H54 (cell line): ENCODE measurements around the gene KCNAB1.
A peak's percentile ranks its signal among the peaks of the same experiment; 100 is the strongest.

ENCODE experiments used
- DNase-seq: peaks from one replicate; pipeline ENCODE4 v3.0.0; 2011; ENCODE audit warnings: low spot score, mixed read lengths; ENCODE audit not compliant: insufficient read length
- FAIRE-seq: peaks from 3 replicates; lab custom pipeline; 2011; peaks lifted over from hg19 to GRCh38; lab: Jason Lieb, UNC
- POLR2A ChIP-seq: IDR thresholded peaks from 2 replicates; pipeline ENCODE4 v1.6.1; 2011; ENCODE audit warnings: low read depth, mild to moderate bottlenecking, low read length

Gene KCNAB1

DNA sequence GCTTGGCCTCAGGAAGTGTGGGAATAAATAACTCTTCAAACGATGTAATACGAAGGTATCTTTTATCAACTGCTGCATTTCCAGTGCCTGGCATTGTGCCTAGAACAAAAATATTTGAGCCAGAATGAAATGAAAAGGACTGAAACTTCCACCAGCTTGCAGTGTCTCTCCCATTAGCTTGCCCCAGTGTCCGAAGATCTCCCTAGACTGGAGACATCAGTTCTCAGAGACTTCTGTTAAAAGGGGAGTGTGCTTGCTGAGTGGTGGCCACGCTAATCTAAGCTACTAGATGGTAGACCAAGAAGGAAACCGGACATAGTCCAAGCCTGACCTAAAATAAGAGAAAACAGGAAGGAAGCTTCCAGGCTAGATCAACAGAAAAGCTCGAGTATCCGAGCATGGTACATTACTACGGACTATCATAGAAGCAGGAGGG lies 28.6 kb downstream of the KCNAB1 start:
- TF ChIP-seq POLR2A = no peak
- DNase-seq (no peak), FAIRE-seq (no peak)

GRCh38 chr3:156149876-156150275 lies 29.5 kb downstream of the KCNAB1 start:
- FAIRE-seq (no peak), DNase-seq (no peak)
- no peak for TF ChIP-seq POLR2A

DNA sequence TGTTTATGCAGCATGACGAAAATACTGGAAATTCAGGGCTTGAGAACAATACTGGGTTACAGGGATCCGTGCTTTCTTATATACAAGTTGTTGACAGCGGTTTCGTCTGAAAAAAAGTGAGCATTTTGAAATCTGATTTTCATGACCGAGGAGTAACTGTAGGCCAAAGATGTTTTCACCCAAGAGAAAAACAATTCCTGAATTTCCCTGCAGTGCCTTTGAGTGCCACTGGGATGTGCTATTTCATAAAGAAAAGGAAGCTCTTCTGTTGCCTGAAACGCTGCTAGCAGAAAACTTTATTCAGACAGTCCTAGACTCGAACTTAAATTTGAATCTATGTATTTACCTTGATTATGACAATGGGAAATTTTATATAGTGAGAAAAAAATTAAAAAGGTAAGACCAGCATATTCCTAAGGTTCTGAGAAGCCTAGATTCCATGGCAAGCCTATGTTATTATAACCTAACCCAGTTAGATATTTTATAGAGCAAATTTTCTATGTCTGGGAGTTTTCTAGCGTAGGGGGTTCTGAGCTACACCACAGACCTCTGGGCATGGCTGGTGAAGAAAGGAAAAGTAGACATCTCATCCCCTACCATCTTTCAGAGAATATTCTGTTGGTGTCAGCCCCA lies 30.2 kb downstream of the KCNAB1 start:
- TF ChIP-seq POLR2A = no peak
- peak; percentile 11 for DNase-seq
- FAIRE-seq = peak; percentile 71

DNA sequence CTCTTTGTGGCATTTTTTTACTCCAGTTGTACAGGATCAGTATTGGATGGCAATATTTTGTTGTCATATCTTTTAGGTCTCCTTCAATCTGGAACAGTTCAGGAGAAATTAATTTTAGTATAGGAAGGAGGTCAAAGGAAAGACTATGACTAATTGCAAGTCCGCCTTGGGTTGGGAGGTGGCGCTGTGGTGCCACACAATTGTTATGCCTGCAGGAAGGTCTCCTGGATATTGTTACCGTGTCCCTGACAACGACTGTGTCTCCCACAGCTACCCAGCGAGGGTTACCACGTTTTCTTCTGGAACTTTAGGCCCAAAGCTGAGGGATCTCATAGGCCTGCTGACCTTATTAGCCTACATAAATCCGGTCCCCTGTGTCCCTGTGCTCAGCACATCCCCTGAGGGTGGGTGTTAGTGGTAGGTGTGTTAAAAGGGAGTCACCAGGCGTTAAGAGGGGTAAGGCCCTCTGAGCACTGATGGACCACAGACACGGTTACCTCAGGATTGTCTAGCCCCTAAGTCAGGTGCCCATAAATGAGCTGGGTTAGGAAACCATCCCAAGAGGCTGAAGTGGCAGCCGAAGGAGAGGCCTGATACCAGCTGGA lies 31.5 kb downstream of the KCNAB1 start:
- DNase-seq (peak; percentile 42), FAIRE-seq (peak; percentile 95)
- TF ChIP-seq POLR2A = no peak

- FAIRE-seq (no peak), DNase-seq (no peak)
Measured at GRCh38 chr3:156158656-156159295, 38.4 kb downstream of the KCNAB1 start.

DNA sequence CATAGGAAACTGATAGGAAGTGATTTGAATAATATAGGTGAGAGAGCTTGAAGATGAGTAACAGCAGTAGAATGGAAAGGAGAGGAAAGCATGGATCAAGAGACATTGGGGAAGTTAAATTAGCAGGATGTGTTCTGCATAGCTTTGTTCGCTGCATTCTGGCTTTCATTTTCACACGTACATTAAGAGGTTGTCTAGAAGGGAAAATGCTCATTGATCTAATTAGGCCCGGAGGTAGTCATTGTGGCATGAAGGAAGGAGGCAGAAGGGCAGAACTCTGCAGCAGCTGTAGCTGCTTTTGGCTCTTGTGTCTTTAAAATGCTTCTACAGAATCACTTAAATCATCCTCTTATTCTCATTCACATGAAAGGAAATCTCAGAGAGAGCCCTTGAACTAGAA lies 40.3 kb downstream of the KCNAB1 start:
- TF ChIP-seq POLR2A = no peak
- DNase-seq (no peak), FAIRE-seq (peak; percentile 11)

More at GRCh38 chr3:156158656-156159295, 38.4 kb downstream of the KCNAB1 start:
- no peak for TF ChIP-seq POLR2A

GRCh38 chr3:156161172-156161571 lies 40.8 kb downstream of the KCNAB1 start:
- no peak for TF ChIP-seq POLR2A
- no peak for DNase-seq
- peak; percentile 38 for FAIRE-seq

- TF ChIP-seq POLR2A = no peak
- DNase-seq (no peak), FAIRE-seq (no peak)
Measured at GRCh38 chr3:156163848-156164247, 43.5 kb downstream of the KCNAB1 start.

GRCh38 chr3:156166808-156167207 lies 46.4 kb downstream of the KCNAB1 start:
- no peak for FAIRE-seq
- DNase-seq = no peak
- no peak for TF ChIP-seq POLR2A

DNA sequence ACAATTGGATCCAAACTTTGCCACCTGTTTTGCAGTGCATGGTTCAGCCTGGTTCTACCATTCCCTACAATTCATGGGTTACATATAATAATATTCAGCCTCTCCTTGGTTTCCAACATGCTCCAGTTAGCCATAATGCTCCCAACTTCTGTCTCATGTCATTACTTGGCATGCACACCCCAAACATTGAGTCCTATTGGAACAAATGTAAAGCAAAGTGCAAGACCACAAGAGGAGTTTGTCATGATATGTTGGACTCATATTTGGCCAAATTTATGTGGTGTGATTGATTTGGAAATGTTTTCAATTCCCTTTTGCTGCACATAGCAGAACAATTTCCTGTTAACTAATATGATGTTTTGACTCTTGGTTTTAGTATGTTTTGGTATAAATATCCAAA lies 50.2 kb downstream of the KCNAB1 start:
- FAIRE-seq (no peak), DNase-seq (no peak)
- no peak for TF ChIP-seq POLR2A

DNA sequence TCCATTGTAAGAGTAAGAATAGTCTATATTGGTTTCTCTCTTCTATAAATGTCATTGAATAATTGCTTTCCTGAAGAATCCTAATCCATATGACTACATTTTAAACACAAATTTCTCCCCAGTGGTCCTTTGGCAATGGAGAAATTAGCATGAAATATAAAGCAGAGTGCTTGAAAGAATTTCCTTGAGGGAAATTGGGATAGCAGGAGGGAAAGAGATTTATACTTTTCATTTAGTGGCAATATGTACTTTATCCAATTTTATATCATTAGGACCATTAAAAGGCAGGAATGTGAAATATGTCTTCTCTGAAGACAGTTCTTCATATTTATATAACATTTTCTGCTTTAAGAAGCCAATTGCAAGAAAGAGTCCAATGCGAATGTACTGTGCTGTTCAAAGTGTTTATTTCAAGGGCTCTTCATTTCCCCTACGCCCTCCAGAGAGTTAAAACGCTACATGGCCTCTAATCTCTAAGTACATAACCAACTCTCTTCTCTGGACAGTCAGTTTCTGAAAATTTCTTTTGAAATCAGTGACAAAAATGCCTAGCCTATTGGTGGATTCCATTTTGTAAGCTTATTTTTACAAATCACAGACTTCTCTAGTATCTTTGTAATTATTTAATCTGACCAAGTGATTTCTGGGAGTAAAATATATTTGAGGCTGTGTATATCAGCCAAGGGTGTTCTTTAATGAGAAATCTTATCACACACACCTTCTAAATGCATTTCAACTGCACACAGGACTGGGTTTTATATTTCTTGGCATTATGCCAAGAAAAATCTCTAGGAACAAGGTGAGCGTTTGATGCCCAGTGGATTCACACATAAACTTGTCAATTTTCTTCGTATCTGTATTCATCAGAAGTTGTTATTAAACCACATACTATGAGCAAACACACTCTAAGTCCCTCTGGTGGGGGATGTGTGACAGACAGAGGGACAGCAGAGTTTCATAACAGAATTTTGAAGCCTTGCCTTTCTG lies 51.2 kb downstream of the KCNAB1 start:
- TF ChIP-seq POLR2A = no peak
- no peak for DNase-seq
- no peak for FAIRE-seq

- TF ChIP-seq POLR2A = no peak
- DNase-seq (no peak), FAIRE-seq (no peak)
Measured at GRCh38 chr3:156172536-156172935, 52.2 kb downstream of the KCNAB1 start.

- no peak for TF ChIP-seq POLR2A
- FAIRE-seq (no peak), DNase-seq (no peak)
Measured at GRCh38 chr3:156174229-156174847, 54.0 kb downstream of the KCNAB1 start.
